Adrenal gland (tissue), 5 donors: ENCODE results near the gene DUSP8.

ENCODE experiments used
- CTCF ChIP-seq, 6 experiments: fragments of 450-650 bp in 4 of 6; fragments of 200-600 bp in 2 of 6; sonication (generic) in 1 of 6; IDR thresholded peaks; 1 replicate in 5 of 6; 2 replicates in 1 of 6; pipeline versions ENCODE4 v1.5.1 to v1.8.0; 2016 to 2021; ENCODE audit warnings: antibody characterized with exemption in 6 of 6, mild to moderate bottlenecking in 2 of 6, moderate library complexity in 1 of 6
- POLR2A ChIP-seq, 2 donors: fragments of 450-650 bp; IDR thresholded peaks; one replicate each; pipeline ENCODE4 v1.6.1; 2017; ENCODE audit warnings: antibody characterized with exemption in 2 of 2, mild to moderate bottlenecking in 2 of 2, moderate library complexity in 1 of 2
- donor health status: DM: no; HTN: no; CAD: no.

- TF ChIP-seq POLR2A (IDR thresholded peaks at IDR 0.05), result no peak
- no peak for TF ChIP-seq CTCF (IDR thresholded peaks at IDR 0.05)
These were observed 1.2 kb upstream of the DUSP8 start for GRCh38 chr11:1573077-1573902.
